Measurements from ENCODE around the gene GDPD5.
A peak's percentile ranks its signal among the peaks of the same experiment; 100 is the strongest.

Gene GDPD5

GRCh38 chr11:75440960-75441803 is 84.6 kb downstream of the GDPD5 start:
- TF ChIP-seq, protein P1, sequence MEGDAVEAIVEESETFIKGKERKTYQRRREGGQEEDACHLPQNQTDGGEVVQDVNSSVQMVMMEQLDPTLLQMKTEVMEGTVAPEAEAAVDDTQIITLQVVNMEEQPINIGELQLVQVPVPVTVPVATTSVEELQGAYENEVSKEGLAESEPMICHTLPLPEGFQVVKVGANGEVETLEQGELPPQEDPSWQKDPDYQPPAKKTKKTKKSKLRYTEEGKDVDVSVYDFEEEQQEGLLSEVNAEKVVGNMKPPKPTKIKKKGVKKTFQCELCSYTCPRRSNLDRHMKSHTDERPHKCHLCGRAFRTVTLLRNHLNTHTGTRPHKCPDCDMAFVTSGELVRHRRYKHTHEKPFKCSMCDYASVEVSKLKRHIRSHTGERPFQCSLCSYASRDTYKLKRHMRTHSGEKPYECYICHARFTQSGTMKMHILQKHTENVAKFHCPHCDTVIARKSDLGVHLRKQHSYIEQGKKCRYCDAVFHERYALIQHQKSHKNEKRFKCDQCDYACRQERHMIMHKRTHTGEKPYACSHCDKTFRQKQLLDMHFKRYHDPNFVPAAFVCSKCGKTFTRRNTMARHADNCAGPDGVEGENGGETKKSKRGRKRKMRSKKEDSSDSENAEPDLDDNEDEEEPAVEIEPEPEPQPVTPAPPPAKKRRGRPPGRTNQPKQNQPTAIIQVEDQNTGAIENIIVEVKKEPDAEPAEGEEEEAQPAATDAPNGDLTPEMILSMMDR (conservative IDR thresholded peaks at IDR 0.05; ENCODE audit: low read length): no peak
- no peak for DNase-seq (ENCODE audit: low read depth)
- H3K4me3 ChIP-seq (ENCODE audit: low read length): no peak overlapping the region

DNA sequence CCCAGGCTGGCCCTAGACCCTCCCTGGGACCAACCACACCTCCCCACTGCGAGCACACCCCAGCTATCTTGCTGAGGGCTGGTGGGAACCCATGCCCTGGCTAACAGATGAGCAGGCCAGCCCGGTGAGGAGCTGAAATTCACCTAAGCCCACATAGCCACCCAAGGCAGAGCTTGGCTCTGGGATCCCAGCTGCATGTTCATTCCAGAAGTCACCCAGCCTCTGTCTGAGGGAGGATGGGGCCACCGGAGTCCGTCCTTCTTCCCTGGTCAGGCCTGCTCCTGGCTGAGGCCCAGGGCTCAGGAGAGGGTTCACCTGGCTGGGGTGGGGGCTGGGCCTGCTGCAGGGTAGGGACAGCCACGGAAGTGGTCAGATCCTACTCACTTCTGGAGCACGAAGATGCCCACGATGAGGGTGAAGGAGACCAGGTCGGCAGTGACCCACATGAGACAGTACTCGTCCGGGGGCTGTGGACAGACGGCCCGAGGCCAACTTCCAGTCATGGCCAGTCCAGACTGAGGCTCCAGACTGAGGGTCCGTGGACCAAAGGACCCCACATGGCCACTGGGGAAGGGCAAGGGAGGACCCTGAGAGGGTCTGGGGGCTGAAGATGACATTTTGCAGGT is 86.1 kb downstream of the GDPD5 start:
- TF ChIP-seq, protein P1 (conservative IDR thresholded peaks at IDR 0.05; ENCODE audit: low read length): no peak
- no peak for DNase-seq (ENCODE audit: low read depth)
- H3K4me3 ChIP-seq (ENCODE audit: low read length): no peak overlapping the region

- TF ChIP-seq, protein P1 (conservative IDR thresholded peaks at IDR 0.05; ENCODE audit: low read length): no peak
- no peak for DNase-seq (ENCODE audit: low read depth)
- H3K4me3 ChIP-seq (ENCODE audit: low read length): no peak overlapping the region
Measured at GRCh38 chr11:75439026-75439425, 86.7 kb downstream of the GDPD5 start.

DNA sequence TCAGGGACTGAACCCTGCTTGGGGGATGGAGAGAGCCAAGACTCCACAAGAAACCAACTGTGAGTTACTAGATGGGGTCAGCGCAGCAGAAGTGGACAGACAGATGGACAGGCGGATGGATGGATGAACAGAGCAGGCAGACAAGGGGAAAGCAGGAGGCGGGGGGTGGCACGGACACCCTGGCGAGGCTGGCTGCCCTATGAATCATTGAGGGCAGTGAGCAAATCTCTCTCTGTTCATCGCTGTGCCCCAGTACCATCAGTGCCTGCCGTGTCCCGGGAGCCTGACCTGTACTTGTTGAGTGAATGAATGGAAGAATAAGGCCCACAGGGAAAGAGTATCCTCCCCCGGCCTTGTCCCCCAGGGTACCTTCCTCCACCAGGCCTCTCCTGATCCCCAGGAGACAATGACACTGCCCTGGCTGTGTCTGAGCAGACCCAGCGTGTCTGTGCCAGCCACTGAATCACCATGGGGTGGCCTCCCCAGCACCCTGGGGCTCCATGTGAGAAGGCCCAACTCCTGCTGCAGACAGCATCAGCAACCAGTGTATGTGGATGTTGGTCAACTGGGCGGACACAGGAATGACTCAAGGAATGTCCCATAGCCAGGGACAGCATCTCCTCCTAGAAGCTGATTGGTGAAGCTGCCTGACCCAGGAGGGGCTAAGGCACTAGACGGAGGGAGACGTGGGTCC is 87.6 kb downstream of the GDPD5 start:
- TF ChIP-seq, protein P1 (conservative IDR thresholded peaks at IDR 0.05; ENCODE audit: low read length): no peak
- no peak overlapping the region for H3K4me3 ChIP-seq (ENCODE audit: low read length)
- peak; percentile 20 for DNase-seq (ENCODE audit: low read depth)

- H3K4me3 ChIP-seq (ENCODE audit: low read length): no peak overlapping the region
- TF ChIP-seq, protein P1 (conservative IDR thresholded peaks at IDR 0.05; ENCODE audit: low read length): no peak
- DNase-seq (ENCODE audit: low read depth): no peak
Measured at GRCh38 chr11:75436806-75437205, 88.9 kb downstream of the GDPD5 start.

GRCh38 chr11:75435571-75435925 is 90.2 kb downstream of the GDPD5 start:
- no peak overlapping the region for H3K4me3 ChIP-seq (ENCODE audit: low read length)
- TF ChIP-seq, protein P1 (conservative IDR thresholded peaks at IDR 0.05; ENCODE audit: low read length): no peak
- DNase-seq (ENCODE audit: low read depth): no peak

All from AG10803 (cell line).